OCI-LY7 (cell line): ENCODE measurements around the gene WEE2. TPM values are rescaled to one million over a fixed set of nuclear protein-coding genes. Genes with fewer than 3 reads are reported as not detected.

Experiments
- BruUV-seq: library from RNA; stranded (reverse); fragments of 400-500 nt; replicated peaks from 2 replicates; lab custom pipeline; 2021; lab: Mats Ljungman, UMichigan
- CTCF ChIA-PET: fragments of 300-600 bp; sonication (Branson Sonifier 250); formaldehyde crosslinking; loops from one replicate; lab custom pipeline; 2022; ENCODE audit warnings: antibody characterized with exemption; ENCODE audit not compliant: unreplicated experiment; lab: Charles Lee
- POLR2A ChIA-PET: fragments of 300-600 bp; sonication (Branson Sonifier 250); formaldehyde crosslinking; loops from one replicate; lab custom pipeline; 2022; ENCODE audit warnings: antibody characterized with exemption; lab: Charles Lee
- DNase-seq: peaks from one replicate; pipeline ENCODE4 v3.0.0-alpha.2; 2015; ENCODE audit warnings: low spot score
- H2AFZ ChIP-seq: fragments of 200-600 bp; sonication (generic), shearing (Covaris generic); 2 replicates; pipeline ENCODE4 v1.6.1; 2014; ENCODE audit warnings: mild to moderate bottlenecking, antibody characterized with exemption, low read length, moderate library complexity
- H3K27ac ChIP-seq: fragments of 200-600 bp; sonication (generic); 2 replicates; pipeline ENCODE4 v1.5.1; 2014; ENCODE audit warnings: mixed run types, low read depth, mild to moderate bottlenecking, moderate library complexity, low read length, inconsistent platforms; ENCODE audit not compliant: poor library complexity, severe bottlenecking
- H3K36me3 ChIP-seq: fragments of 200-600 bp; sonication (generic); 2 replicates; pipeline ENCODE4 v1.6.1; 2014; ENCODE audit warnings: mild to moderate bottlenecking, antibody characterized with exemption, low read length, moderate library complexity, mixed read lengths; ENCODE audit not compliant: insufficient read depth
- H3K4me1 ChIP-seq: fragments of 200-600 bp; sonication (generic); 2 replicates; pipeline ENCODE4 v1.5.1; 2014; ENCODE audit warnings: mild to moderate bottlenecking, low read length; ENCODE audit not compliant: insufficient read depth, poor library complexity, severe bottlenecking
- H3K4me2 ChIP-seq: fragments of 200-600 bp; sonication (generic); 2 replicates; pipeline ENCODE4 v1.6.1; 2014; ENCODE audit warnings: mild to moderate bottlenecking, low read length
- H3K4me3 ChIP-seq: fragments of 200-600 bp; sonication (generic); 2 replicates; pipeline ENCODE4 v1.5.1; 2014; ENCODE audit warnings: mild to moderate bottlenecking, low read depth, low read length; ENCODE audit not compliant: poor library complexity, severe bottlenecking
- H3K79me2 ChIP-seq: fragments of 200-600 bp; sonication (generic); 2 replicates; pipeline ENCODE4 v1.6.1; 2016; ENCODE audit warnings: low read depth, mild to moderate bottlenecking, low read length, moderate library complexity, mixed read lengths; ENCODE audit not compliant: insufficient read depth
- H3K9me2 ChIP-seq: fragments of 200-600 bp; sonication (generic); 2 replicates; pipeline ENCODE4 v1.6.1; 2016; ENCODE audit warnings: mild to moderate bottlenecking, low read length, mixed read lengths; ENCODE audit not compliant: insufficient read depth
- H3K9me3 ChIP-seq: fragments of 200-600 bp; sonication (generic); 2 replicates; pipeline ENCODE4 v1.6.1; 2014; ENCODE audit warnings: mild to moderate bottlenecking, mixed run types, low read length, mixed read lengths
- H4K20me1 ChIP-seq: fragments of 200-600 bp; sonication (generic); 2 replicates; pipeline ENCODE4 v1.6.1; 2014; ENCODE audit warnings: mild to moderate bottlenecking, antibody characterized with exemption, low read length, moderate library complexity, mixed read lengths; ENCODE audit not compliant: insufficient read depth
- EZH2phosphoT487 ChIP-seq: fragments of 200-600 bp; sonication (generic); IDR thresholded peaks from 2 replicates; pipeline ENCODE4 v1.6.1; 2018; ENCODE audit warnings: low read depth, borderline replicate concordance, mild to moderate bottlenecking, mixed run types, antibody characterized with exemption, low read length, moderate library complexity, mixed read lengths
- intact Hi-C: fragments of 100-400 bp; cut with micrococcal nuclease; formaldehyde crosslinking; loops from one replicate; pipeline ENCODE4 v1.10.0; 2022; ENCODE audit not compliant: unreplicated experiment
- total RNA-seq, 2 experiments: library from RNA; depleted of rRNA in 1 of 2; stranded (reverse); fragments of >200 nt in 1 of 2; shearing (Covaris generic) in 1 of 2; gene quantifications; 2 replicates each; pipeline ENCODE4 v1.2.3, GENCODE V29; 2014 to 2022
- TF ChIP-seq, protein P1 (sequence below): fragments of 200-600 bp; sonication (generic); conservative IDR thresholded peaks from 2 replicates; pipeline ENCODE4 v1.5.1; 2014; ENCODE audit warnings: mild to moderate bottlenecking, antibody characterized with exemption, low read length, moderate library complexity, mixed read lengths

Gene WEE2
- total RNA-seq, 2 experiments from 2014 or later = not detected

DNA sequence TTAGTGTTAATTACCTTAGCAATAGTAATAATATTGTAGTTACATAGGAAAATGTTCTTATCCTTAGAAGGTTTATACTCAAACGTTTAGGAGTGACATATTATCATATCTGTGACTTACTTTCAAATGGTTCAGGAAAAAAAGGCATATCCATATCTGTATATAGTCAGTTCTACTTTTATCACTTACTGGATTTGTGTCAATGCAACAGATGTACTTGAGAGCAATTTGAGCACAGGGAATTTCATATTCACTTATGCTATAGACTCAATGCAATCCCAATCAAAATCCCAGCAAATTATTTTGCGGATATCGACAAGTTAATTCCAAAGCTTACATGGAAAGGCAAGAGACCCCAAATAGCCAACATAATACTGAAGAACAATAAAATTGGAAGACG lies 16.2 kb upstream of the WEE2 start:
- no peaks in the 10 kb centered on the region for H3K9me2 ChIP-seq
- no peaks in the 10 kb centered on the region for H3K4me1 ChIP-seq
- intact Hi-C loops = no loop called here
- no TSS peak for BruUV-seq
- CTCF ChIA-PET = no interaction called here
- no peak overlapping the region for H3K4me3 ChIP-seq
- no peaks in the 10 kb centered on the region for H3K9me3 ChIP-seq
- POLR2A ChIA-PET = no interaction called here
- H3K36me3 ChIP-seq = no peaks in the 10 kb centered on the region
- H3K4me2 ChIP-seq = no peak overlapping the region
- H3K79me2 ChIP-seq = no peaks in the 10 kb centered on the region
- no peak for DNase-seq
- H3K27ac ChIP-seq = no peak overlapping the region
- H4K20me1 ChIP-seq = no peaks in the 10 kb centered on the region; the same call in 1 of the 2 replicates
- H2AFZ ChIP-seq = no peak overlapping the region
- TF ChIP-seq EZH2phosphoT487 = no peak
- TF ChIP-seq, protein P1, sequence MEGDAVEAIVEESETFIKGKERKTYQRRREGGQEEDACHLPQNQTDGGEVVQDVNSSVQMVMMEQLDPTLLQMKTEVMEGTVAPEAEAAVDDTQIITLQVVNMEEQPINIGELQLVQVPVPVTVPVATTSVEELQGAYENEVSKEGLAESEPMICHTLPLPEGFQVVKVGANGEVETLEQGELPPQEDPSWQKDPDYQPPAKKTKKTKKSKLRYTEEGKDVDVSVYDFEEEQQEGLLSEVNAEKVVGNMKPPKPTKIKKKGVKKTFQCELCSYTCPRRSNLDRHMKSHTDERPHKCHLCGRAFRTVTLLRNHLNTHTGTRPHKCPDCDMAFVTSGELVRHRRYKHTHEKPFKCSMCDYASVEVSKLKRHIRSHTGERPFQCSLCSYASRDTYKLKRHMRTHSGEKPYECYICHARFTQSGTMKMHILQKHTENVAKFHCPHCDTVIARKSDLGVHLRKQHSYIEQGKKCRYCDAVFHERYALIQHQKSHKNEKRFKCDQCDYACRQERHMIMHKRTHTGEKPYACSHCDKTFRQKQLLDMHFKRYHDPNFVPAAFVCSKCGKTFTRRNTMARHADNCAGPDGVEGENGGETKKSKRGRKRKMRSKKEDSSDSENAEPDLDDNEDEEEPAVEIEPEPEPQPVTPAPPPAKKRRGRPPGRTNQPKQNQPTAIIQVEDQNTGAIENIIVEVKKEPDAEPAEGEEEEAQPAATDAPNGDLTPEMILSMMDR = no peak

DNA sequence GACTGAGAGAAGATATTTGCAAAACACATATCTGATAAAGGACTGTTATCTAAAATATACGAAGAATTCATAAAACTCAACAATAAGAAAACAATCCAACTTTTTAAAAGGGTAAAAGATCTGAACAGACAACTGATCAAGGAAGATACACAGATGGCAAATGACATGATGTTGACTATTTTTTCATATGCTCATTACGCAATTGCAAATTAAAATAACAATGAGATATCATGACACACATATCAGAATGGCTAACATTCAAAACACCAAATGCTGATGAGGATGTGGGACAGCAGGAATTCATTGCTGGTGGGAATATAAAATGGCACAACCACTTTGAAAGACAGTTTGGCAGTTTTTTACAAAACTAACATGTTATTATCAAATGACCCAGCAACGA lies 15.1 kb upstream of the WEE2 start:
- intact Hi-C loops = no loop called here
- BruUV-seq = no TSS peak

DNA sequence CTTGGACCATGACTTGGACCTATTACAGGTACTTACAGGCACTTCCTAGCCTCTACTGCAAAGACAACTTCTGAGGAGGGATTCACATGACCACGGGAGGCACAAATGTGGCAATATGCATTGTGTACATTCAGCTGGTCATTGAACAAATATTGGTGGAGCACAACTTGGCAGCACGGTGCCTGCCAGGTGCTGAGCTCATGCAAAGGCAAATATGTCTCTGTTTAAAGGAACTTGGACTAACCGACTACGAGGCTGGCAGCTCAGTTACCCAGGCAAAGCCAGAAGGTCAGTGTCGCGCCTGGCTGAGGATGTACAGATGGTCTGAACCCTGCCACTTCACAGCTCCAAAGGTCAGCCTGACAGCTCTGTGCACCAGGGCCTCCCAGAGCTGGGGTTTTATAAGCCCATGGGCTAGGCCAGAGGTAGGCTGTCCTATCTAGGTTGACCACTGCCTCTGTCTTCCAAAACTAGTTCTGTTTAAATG lies 12.3 kb upstream of the WEE2 start:
- Histone ChIP-seq H3K4me3 (no peak overlapping the region), H4K20me1 (no peaks in the 10 kb centered on the region; the same call in 1 of the 2 replicates), H3K4me1 (peaks cover under 1% of the 10 kb centered on the region), H2AFZ (no peak overlapping the region), H3K9me3 (no peaks in the 10 kb centered on the region), H3K27ac (no peak overlapping the region), H3K79me2 (no peaks in the 10 kb centered on the region), H3K36me3 (no peaks in the 10 kb centered on the region), H3K9me2 (no peaks in the 10 kb centered on the region), H3K4me2 (no peak overlapping the region)
- ChIA-PET CTCF (no interaction called here), POLR2A (interaction anchor here (0.5 to 1.4 kb wide), 5 partner anchors 9 to 1010 kb away, joined by 3 to 8 read pairs (median 4); no protein-coding TSS in a partner anchor)
- BruUV-seq = no TSS peak
- intact Hi-C loops = no loop called here
- TF ChIP-seq, protein P1 = no peak
- TF ChIP-seq EZH2phosphoT487 = no peak
- DNase-seq = no peak

More for the DNA sequence above, 15.1 kb upstream of the WEE2 start:
- no peak overlapping the region for H2AFZ ChIP-seq
- no peak for DNase-seq
- ChIA-PET CTCF (no interaction called here), POLR2A (no interaction called here)
- no peaks in the 10 kb centered on the region for H3K9me2 ChIP-seq
- no peak overlapping the region for H3K4me3 ChIP-seq
- no peaks in the 10 kb centered on the region for H3K4me1 ChIP-seq
- no peaks in the 10 kb centered on the region for H3K79me2 ChIP-seq
- H3K27ac ChIP-seq = no peak overlapping the region
- H3K4me2 ChIP-seq = no peak overlapping the region
- TF ChIP-seq EZH2phosphoT487 = no peak
- TF ChIP-seq, protein P1 = no peak
- H4K20me1 ChIP-seq = no peaks in the 10 kb centered on the region; the same call in 1 of the 2 replicates
- H3K36me3 ChIP-seq = no peaks in the 10 kb centered on the region
- no peaks in the 10 kb centered on the region for H3K9me3 ChIP-seq
